GM19395 (cell line): Measurements from ENCODE around the gene HTRA1.

Source experiments
- ATAC-seq: cut with Tn5 transposase; IDR thresholded peaks from one replicate; pipeline ENCODE4 v1.9.1; 2021; ENCODE audit warnings: mild to moderate bottlenecking, moderate library complexity; ENCODE audit not compliant: unreplicated experiment

The HTRA1 gene

GRCh38 chr10:122454071-122454470 lies 7.3 kb upstream of the HTRA1 start:
- ATAC-seq, result no peak

GRCh38 chr10:122454603-122455080 lies 6.7 kb upstream of the HTRA1 start, which contains the start of gene ARMS2:
TSS of gene ARMS2 (plus strand) at chr10:122454653. CDS start at chr10:122454728, 75 bp downstream.
- no peak for ATAC-seq

- no peak for ATAC-seq
These were observed 5.8 kb upstream of the HTRA1 start for GRCh38 chr10:122455376-122456079.

GRCh38 chr10:122457934-122458333 lies 3.4 kb upstream of the HTRA1 start:
- no peak for ATAC-seq

GRCh38 chr10:122458693-122459092 lies 2.7 kb upstream of the HTRA1 start:
- no peak for ATAC-seq

DNA sequence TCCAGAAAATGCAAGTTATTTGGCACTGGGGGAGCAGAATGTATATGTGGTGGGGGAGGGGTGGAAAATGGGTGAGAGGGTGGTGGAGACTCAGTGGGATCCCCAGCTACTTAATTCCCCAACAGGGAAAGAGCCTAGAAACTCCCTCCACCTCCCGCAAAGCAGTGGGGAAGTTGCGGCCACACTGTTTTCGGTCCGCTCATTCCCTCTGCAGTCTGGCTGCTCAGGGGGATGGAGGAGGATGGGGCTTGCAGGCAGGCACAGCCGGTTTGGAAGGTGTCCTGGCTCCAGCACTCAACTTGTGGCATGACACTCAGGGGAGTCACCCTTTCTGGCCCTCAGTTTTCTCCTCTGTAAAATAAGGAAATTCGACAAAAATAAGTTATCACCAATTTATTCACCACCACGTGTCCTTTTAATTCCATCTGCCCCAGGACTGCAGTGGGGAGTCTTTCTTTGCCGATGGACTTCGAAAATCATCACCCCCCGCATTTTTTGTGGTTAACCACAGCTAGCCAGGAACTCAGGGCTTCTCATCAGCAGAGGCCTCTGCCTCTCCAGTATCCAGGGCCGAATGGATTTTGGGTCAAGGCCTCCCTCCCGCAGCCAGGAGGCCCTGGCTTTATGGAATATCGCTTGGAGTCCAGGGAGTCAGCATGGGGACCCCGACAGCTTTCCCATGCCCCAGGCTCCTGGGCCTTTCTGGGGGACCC lies 1.6 kb upstream of the HTRA1 start:
- ATAC-seq, result no peak

DNA sequence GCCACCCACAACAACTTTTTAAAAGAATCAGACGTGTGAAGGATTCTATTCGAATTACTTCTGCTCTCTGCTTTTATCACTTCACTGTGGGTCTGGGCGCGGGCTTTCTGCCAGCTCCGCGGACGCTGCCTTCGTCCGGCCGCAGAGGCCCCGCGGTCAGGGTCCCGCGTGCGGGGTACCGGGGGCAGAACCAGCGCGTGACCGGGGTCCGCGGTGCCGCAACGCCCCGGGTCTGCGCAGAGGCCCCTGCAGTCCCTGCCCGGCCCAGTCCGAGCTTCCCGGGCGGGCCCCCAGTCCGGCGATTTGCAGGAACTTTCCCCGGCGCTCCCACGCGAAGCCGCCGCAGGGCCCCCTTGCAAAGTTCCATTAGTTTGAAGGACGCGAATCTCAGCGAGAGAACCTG lies 461 bp upstream of the HTRA1 start:
- no peak for ATAC-seq

GRCh38 chr10:122461729-122462532 lies 578 bp downstream of the HTRA1 start:
- ATAC-seq, result no peak

DNA sequence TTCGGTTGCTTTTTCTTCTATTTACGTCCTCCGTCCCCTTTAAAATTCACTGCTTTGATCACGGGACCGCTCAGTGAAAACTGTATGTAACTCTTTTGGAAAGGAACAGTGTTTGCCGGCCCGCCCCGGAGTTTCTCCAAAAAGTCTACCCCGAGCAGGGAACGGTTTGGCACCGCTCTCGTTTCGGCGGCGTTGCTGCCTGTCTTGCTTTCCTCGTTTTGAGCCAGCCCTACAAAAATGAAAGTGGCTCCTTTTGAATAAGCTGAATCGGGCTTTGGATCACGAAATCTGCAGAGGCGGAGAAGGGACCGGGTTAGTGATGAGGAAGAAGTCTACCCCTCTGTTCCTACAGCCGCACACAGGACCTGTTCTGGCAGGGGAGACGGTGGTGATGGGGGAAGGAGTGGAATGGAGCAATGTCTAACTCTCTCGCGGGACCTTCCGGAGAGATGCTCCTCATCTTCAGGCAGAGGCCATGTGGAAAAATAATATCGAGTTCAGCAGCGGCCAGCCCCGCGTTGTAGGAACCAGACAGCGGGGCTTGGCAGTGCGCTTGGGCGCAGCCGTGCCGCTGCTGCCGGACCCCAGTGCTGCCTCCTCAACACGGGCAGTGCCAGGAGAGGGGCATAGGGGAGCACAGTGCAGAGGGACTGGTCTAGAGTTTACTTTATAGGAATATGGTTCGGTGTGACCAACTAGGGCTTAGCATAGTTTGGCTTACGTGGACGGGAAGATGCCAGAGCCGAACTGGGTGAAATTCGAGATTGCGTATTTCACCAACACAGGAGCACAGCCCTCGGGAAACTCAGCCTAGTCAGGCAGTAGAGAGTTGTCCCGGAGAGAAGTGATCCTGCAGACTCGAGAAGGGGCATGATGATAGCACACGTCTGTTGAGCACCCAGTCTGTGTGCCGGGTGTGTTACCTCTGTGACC lies 1.4 kb downstream of the HTRA1 start:
- ATAC-seq, result no peak

GRCh38 chr10:122463466-122464249 lies 2.3 kb downstream of the HTRA1 start:
- no peak for ATAC-seq

DNA sequence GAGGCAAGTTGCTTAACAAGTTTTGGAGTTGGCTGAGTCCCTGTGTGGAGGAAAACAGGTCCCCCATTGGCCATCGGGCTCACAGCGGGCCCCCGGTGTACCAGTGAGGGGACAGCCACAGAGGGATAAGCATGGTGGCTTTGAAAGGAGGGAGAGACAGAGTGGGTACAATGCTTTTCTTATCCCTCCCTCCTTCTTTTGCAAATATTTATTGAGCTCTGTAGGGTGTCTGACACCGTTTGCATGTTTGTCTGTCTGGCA lies 2.8 kb downstream of the HTRA1 start:
- ATAC-seq, result no peak

- ATAC-seq, result no peak
These were observed 3.2 kb downstream of the HTRA1 start for GRCh38 chr10:122464586-122464985.

DNA sequence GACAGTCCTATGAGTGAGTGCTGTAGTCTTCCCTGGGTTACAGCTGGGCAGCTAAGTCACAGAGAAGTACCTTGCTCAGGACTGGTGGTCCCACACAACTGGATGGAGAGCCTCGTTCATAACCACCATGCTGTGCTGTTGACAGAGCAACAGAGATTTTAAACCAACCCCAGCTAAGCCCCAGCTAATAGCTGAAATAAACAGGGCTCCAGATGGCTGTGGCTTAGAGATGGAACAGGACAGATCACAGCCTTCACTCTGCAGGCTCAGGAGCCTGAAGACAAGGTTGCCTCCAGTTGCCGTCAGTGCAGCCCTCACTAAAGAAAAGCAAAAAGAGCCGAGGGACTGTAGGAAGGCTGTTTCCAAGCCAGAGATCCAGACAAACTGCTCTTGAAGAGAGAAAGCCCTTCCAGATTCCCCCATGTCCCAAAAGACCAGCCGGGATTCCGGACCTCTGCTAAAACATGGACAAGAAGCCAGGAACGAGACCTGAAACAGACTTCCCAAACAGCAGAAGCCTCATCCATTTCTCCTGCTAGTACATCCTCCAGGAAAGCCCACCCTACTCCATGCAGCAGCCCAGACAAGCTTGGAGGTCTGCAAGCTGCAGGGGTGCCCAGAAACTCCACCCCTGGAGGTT lies 4.2 kb downstream of the HTRA1 start:
- ATAC-seq, result no peak

DNA sequence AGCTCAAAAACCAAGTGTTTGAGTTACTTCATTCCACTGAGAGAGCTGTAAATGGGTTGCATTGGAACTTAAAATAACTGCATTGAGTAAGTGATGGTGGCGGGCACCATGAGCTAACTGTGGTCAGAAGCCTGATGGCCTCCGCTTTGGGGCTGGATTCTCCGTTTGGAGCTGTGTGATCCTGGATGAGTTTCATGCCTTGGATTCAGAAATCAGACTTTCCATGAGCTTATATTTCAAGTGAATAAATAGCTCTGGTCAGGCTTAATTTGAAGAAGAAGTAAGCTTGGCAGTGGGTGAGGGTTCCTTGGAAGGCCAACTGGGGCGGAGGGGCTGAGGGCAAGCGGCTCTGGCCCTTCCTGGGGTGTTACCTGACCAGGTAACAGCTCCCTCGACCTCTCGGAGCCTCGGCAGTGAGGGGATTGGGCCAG lies 5.6 kb downstream of the HTRA1 start:
- no peak for ATAC-seq

DNA sequence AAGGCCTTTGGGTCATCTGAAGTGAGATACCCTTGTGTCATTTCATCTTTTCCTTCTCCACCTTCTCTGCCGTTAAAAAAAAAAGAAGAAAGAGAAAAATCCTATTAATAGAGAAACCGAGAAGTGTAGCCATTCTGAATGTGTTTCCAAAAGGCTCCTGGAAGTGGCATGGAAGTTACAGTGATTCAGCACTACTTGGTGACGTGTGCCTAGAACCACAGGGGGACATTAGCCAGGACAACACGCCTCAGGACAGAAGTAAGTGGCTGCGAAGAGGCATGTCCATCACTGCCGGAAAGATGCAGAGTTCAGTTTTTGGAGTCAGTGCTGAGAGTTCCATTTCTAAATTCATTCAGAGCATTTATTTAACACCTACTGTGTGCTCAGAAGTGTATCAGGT lies 6.3 kb downstream of the HTRA1 start:
- no peak for ATAC-seq

DNA sequence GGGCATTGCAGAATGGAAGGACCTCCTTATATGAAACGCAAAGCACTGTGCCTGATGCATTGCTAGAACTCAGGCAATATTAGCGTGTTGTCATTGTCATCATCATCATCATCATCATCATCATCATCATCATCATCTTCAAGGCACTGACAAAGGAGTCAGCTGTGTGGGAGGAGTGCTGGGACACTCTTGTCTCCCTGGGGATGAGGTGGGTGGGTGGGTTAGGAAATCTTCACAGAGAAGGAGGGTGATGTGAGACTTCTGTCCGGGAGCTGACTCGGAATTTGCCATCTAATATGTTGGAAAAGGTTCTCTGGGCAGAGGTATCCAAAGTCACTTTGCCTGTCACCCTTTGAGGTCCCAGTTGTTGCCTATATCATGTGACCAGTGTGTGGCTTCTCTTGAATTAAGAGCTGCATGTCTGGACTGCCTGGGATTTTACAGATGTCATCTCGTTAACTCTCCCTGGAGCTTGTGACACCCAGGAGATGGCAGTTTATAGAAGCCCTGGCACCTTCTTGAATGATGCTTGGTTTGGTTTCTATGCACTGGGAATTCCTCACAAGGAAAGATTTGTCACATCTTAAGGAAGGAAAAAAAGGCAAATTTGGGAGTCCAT lies 7.1 kb downstream of the HTRA1 start:
- no peak for ATAC-seq

- ATAC-seq, result no peak
These were observed 7.8 kb downstream of the HTRA1 start for GRCh38 chr10:122468926-122469781.

- ATAC-seq, result no peak
These were observed 8.5 kb downstream of the HTRA1 start for GRCh38 chr10:122469848-122470247.
